Activated naive CD8-positive, alpha-beta T cell (primary cell): ENCODE data around the gene GSTM2.
"Not testable (repeated sequence)": the region's sequence is repeated elsewhere in the genome, so short reads cannot be mapped to it uniquely, and the experiment has no call there.

Experiments used
- H3K27ac Mint-ChIP-seq: one replicate; pipeline ENCODE4 v1.8.0; 2021; ENCODE audit warnings: mixed read lengths
- H3K27me3 Mint-ChIP-seq: one replicate; pipeline ENCODE4 v1.8.0; 2021; ENCODE audit warnings: mixed read lengths
- H3K36me3 Mint-ChIP-seq: one replicate; pipeline ENCODE4 v1.8.0; 2021; ENCODE audit warnings: mixed read lengths
- H3K4me1 Mint-ChIP-seq: one replicate; pipeline ENCODE4 v1.8.0; 2021; ENCODE audit warnings: low read depth, mixed read lengths
- H3K4me3 Mint-ChIP-seq: one replicate; pipeline ENCODE4 v1.8.0; 2021; ENCODE audit warnings: mild to moderate bottlenecking, mixed read lengths
- H3K9me3 Mint-ChIP-seq: one replicate; pipeline ENCODE4 v1.8.0; 2021; ENCODE audit warnings: low read depth, mixed read lengths

Gene GSTM2

DNA sequence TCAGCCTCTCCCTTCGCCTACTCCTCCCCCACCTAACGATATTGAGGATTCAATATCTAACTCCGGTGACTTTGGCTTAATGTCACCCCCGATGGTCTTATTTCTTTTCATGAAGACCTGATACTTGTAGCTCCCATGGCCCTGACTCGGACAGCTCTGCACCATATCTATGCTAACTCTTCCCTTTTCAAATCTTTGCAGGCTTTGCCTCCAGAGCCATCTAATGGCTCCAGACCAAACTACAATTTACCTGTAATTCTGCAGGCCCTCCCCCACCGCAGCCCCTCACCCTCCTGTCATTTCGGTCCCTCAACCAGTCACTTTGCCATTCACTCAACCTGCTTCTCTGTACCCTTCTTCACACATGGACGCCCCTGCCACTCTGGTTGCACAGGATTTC lies 36.3 kb downstream of the GSTM2 start:
- Mint-ChIP-seq H3K4me3 (no peak overlapping the region), H3K4me1 (no peaks in the 10 kb centered on the region), H3K36me3 (no peaks in the 10 kb centered on the region), H3K9me3 (peaks cover 3% of the 10 kb centered on the region), H3K27ac (no peak overlapping the region), H3K27me3 (peaks cover 2% of the 10 kb centered on the region)

DNA sequence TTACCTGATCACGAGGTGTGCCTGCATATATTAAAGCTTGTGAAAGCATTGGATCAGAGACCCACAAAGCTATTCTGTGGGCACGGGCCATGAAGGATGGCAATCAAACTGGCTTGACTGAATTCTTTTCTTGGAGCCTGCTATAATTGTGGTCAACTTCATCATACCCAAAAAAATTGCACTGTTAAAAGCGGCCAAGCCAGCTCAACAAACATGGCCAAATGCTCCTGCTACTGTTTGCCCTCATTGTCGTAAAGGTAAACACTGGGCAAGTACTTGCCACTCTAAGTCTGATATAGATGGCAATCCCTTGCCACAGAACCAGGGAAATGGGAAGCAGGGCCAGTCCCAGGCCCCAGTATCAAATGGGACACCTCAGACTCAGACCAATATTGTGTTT lies 37.6 kb downstream of the GSTM2 start:
- no peaks in the 10 kb centered on the region for H3K4me1 Mint-ChIP-seq
- H3K9me3 Mint-ChIP-seq = peaks cover 3% of the 10 kb centered on the region
- no peak overlapping the region for H3K27ac Mint-ChIP-seq
- H3K4me3 Mint-ChIP-seq = no peak overlapping the region
- H3K36me3 Mint-ChIP-seq = no peaks in the 10 kb centered on the region
- H3K27me3 Mint-ChIP-seq = peaks cover 2% of the 10 kb centered on the region

DNA sequence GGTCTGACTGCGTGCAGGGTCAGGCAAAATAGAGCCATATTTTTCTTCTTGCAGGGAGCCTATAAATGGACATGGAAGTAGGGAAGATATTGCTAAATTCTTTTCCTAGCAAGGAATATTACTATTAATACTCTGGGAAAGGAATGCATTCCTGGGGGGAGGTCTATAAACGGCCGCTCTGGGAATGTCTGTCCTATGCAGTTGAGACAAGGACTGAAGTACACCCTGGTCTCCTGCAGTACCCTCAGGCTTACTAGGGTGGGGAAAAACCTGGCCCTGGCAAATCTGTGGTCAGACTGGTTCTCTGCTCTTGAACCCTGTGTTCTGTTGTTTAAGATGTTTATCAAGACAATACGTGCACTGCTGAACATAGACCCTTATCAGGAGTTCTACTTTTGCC lies 41.1 kb downstream of the GSTM2 start:
- not testable (repeated sequence) for H3K4me3 Mint-ChIP-seq, H3K9me3 Mint-ChIP-seq, H3K36me3 Mint-ChIP-seq, H3K4me1 Mint-ChIP-seq, H3K27ac Mint-ChIP-seq, H3K27me3 Mint-ChIP-seq

DNA sequence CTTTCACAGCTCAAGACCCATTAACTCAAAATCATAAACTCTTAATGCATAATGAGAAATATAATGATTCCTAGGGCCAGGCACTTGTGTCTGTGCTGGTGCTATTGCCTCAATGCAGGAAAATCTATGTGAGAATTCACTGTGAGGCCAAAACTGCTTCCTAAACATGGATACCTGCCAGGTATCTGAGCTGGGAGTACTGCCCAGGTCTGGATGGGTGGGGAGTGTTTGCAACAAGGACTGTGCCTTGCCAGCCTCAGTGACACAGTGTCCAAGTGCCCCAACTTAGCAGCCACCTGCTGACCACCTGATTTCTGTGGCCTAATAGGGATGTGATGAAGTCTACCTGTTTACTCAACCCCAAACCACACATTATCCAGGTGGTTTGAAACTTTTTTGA lies 42.0 kb downstream of the GSTM2 start:
- H3K27me3 Mint-ChIP-seq = peaks cover 12% of the 10 kb centered on the region
- H3K4me1 Mint-ChIP-seq, H3K4me3 Mint-ChIP-seq, H3K27ac Mint-ChIP-seq, H3K36me3 Mint-ChIP-seq, H3K9me3 Mint-ChIP-seq: not testable (repeated sequence)

DNA sequence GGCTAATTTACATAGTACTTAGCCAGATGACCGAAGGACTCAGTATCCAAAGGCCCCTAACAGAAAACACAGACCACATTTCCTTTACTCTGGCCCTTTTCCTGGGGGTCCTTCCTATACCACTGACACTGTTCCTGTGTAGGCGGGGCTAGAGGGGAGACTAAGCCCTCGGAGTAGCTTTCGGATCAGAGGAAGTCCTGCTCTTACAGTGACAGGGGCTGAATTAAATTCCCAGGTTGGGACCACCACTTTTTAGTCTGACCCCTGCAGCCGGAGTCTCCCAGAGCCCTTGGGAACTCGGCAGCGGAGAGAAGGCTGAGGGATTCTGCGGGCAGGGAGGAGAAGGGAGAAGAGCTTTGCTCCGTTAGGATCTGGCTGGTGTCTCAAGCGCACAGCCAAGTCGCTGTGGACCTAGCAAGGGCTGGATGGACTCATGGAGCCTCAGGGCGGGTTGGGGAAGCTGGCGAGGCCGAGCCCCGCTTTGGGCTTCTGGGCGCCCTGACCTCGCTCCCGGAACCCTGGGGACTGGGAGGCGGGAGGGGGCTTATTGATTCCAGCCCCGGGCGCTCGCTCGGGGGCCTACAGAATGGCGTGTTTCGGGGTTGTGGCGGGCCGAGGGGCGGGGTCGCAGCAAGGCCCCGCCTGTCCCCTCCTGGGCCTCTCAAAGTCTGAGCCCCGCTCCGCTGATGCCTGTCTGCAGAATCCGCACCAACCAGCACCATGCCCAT lies 43.9 kb downstream of the GSTM2 start, which contains the start of gene GSTM5:
GSTM5 (plus strand) TSS at position 659 of the 728 bp plus-strand sequence; CDS start at position 721, 62 bp downstream.
- not testable (repeated sequence) for H3K9me3 Mint-ChIP-seq, H3K36me3 Mint-ChIP-seq, H3K4me1 Mint-ChIP-seq, H3K27ac Mint-ChIP-seq, H3K4me3 Mint-ChIP-seq
- H3K27me3 Mint-ChIP-seq = peaks cover 15% of the 10 kb centered on the region

GRCh38 chr1:109712321-109712864 lies 44.5 kb downstream of the GSTM2 start:
- no peak overlapping the region for H3K27ac Mint-ChIP-seq
- H3K4me1 Mint-ChIP-seq = no peaks in the 10 kb centered on the region
- H3K9me3 Mint-ChIP-seq = peaks cover 3% of the 10 kb centered on the region
- no peak overlapping the region for H3K4me3 Mint-ChIP-seq
- H3K36me3 Mint-ChIP-seq = no peaks in the 10 kb centered on the region
- H3K27me3 Mint-ChIP-seq = peaks cover 15% of the 10 kb centered on the region

GRCh38 chr1:109713636-109714035 lies 45.8 kb downstream of the GSTM2 start:
- Mint-ChIP-seq H3K4me3 (no peak overlapping the region), H3K4me1 (no peaks in the 10 kb centered on the region), H3K36me3 (no peaks in the 10 kb centered on the region), H3K9me3 (no peaks in the 10 kb centered on the region), H3K27me3 (peaks cover 13% of the 10 kb centered on the region), H3K27ac (no peak overlapping the region)

DNA sequence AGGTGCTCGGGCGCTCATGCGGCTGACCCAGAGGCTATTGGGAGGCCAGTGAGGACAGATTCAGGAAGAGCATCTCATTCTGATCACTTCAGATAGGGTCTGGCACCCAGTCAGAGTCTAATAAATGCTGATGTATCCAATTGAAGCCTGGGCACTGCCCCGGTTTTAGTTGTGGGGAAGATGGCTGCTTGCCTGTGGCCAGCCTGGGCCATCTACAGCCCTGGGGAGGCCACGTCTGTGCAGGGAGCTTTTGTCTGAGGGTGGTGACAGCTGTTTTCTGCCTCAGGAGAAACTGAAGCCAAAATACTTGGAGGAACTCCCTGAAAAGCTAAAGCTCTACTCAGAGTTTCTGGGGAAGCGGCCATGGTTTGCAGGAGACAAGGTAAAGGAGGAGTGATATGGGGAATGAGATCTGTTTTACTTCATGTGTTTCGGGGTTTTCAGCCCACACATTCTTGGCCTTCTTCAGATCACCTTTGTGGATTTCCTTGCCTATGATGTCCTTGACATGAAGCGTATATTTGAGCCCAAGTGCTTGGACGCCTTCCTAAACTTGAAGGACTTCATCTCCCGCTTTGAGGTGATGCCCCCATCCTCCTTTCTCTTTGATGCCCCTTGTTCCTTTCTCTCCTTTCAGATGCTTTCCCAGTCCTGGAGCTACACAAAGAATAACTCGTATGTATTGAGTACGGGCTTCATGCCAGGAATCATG lies 47.0 kb downstream of the GSTM2 start:
- H3K27ac Mint-ChIP-seq = no peak overlapping the region
- H3K9me3 Mint-ChIP-seq = no peaks in the 10 kb centered on the region
- peaks cover 13% of the 10 kb centered on the region for H3K27me3 Mint-ChIP-seq
- no peaks in the 10 kb centered on the region for H3K36me3 Mint-ChIP-seq
- no peaks in the 10 kb centered on the region for H3K4me1 Mint-ChIP-seq
- no peak overlapping the region for H3K4me3 Mint-ChIP-seq

- Mint-ChIP-seq H3K4me3 (no peak overlapping the region), H3K27ac (no peak overlapping the region), H3K9me3 (no peaks in the 10 kb centered on the region), H3K36me3 (no peaks in the 10 kb centered on the region), H3K27me3 (peaks cover 13% of the 10 kb centered on the region), H3K4me1 (no peaks in the 10 kb centered on the region)
These were observed 48.3 kb downstream of the GSTM2 start for GRCh38 chr1:109716121-109716520.

- no peak overlapping the region for H3K27ac Mint-ChIP-seq
- no peaks in the 10 kb centered on the region for H3K9me3 Mint-ChIP-seq
- no peaks in the 10 kb centered on the region for H3K36me3 Mint-ChIP-seq
- peaks cover 13% of the 10 kb centered on the region for H3K27me3 Mint-ChIP-seq
- H3K4me3 Mint-ChIP-seq = no peak overlapping the region
- no peaks in the 10 kb centered on the region for H3K4me1 Mint-ChIP-seq
These were observed 48.8 kb downstream of the GSTM2 start for GRCh38 chr1:109716570-109717090.

- H3K27me3 Mint-ChIP-seq = peaks cover 13% of the 10 kb centered on the region
- no peaks in the 10 kb centered on the region for H3K9me3 Mint-ChIP-seq
- no peaks in the 10 kb centered on the region for H3K36me3 Mint-ChIP-seq
- no peak overlapping the region for H3K27ac Mint-ChIP-seq
- H3K4me3 Mint-ChIP-seq = no peak overlapping the region
- H3K4me1 Mint-ChIP-seq = no peaks in the 10 kb centered on the region
These were observed 49.9 kb downstream of the GSTM2 start for GRCh38 chr1:109717729-109718128.

DNA sequence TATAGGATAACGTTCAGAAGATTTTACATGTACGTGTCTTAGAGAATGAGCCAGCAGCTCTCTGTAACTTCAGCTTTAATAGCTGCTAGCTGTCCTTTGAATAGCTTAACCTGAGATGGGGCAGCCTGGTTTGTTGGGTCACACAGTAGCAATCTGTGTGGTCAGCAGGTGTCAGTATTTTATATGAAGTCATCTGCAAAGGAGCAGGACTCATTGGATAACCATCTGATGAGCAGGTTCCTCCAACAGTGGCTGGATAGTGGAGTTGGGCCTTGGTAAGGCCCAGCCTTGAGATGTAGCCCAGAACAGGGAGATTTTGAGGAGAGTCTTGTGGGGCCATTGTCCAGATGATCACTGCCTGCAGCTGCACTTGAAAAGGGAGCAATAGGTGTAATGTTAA lies 50.6 kb downstream of the GSTM2 start:
- H3K27me3 Mint-ChIP-seq = peaks cover 11% of the 10 kb centered on the region
- no peaks in the 10 kb centered on the region for H3K36me3 Mint-ChIP-seq
- H3K4me1 Mint-ChIP-seq = no peaks in the 10 kb centered on the region
- no peaks in the 10 kb centered on the region for H3K9me3 Mint-ChIP-seq
- H3K27ac Mint-ChIP-seq = no peak overlapping the region
- H3K4me3 Mint-ChIP-seq = no peak overlapping the region

DNA sequence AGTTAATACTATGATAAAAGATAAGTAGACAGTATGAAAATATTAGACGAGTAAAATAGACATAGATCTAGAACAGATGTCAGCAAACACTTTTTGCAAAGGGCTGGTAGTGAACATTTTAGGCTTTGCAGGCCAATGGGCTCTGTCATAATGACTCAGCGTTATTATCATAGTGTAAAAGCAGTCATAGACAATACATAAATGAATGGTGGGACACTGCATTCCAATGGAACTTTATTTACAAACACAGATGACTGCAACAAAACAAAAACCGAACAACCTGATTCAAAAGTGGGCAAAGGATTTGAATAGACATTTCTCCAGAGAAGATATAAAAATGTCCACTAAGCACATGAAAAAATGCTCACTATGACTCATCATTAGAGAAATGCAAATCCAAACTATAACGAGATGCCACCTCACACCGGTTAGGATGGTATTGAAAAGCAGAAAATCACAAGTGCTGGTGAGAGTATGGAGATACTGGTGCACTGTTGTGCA lies 51.5 kb downstream of the GSTM2 start:
- H3K4me1 Mint-ChIP-seq = no peaks in the 10 kb centered on the region
- H3K27me3 Mint-ChIP-seq = peaks cover 6% of the 10 kb centered on the region
- no peaks in the 10 kb centered on the region for H3K36me3 Mint-ChIP-seq
- no peak overlapping the region for H3K4me3 Mint-ChIP-seq
- no peaks in the 10 kb centered on the region for H3K9me3 Mint-ChIP-seq
- no peak overlapping the region for H3K27ac Mint-ChIP-seq

DNA sequence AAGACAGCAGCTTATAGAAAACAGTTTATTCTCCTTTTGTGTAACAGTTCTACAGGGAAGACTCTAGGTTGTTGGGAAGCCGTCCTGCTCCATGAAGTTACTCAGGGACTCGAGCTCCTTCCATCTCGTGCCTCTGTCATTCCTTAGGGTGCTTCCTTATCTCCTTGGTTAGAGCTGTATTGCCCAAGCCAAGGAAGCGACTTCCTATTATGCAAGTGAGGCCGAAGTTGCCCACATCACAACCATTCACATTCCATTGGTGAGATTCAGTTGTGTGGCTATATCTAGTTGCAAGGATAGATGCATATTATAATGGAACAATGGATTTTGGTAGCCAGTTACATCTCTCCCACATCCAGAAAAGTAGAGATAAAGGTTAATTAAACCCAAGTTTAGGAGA lies 53.2 kb downstream of the GSTM2 start:
- Mint-ChIP-seq H3K9me3 (no peaks in the 10 kb centered on the region), H3K36me3 (no peaks in the 10 kb centered on the region), H3K27me3 (peaks cover 1% of the 10 kb centered on the region), H3K27ac (no peak overlapping the region), H3K4me1 (no peaks in the 10 kb centered on the region), H3K4me3 (no peak overlapping the region)

GRCh38 chr1:109721971-109722370 lies 54.1 kb downstream of the GSTM2 start:
- H3K4me3 Mint-ChIP-seq = no peak overlapping the region
- peaks cover 1% of the 10 kb centered on the region for H3K27me3 Mint-ChIP-seq
- H3K27ac Mint-ChIP-seq = no peak overlapping the region
- no peaks in the 10 kb centered on the region for H3K36me3 Mint-ChIP-seq
- no peaks in the 10 kb centered on the region for H3K4me1 Mint-ChIP-seq
- H3K9me3 Mint-ChIP-seq = no peaks in the 10 kb centered on the region
